ENCODE results near the gene DTD1.

DNA sequence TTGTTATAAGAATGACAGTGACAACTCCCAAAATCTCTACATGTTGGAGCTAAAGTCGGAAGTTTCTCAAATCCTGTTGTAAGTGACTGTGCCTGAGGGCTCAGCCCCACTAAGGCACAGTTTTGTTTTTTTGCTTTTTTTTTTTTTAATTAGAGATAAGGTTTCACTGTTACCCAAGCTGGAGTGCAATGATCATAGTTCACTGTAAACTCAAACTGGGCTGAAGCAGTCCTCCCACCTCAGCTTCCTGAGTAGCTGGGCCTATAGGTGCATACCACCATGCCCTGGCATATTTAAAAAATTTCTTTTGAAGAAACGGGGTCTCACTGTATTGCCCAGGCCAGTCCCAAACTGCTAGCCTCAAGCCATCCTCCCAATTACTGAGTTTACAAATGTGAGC is 96.9 kb downstream of the DTD1 start:
- TF ChIP-seq CTCF (IDR thresholded peaks at IDR 0.05; ENCODE audit: borderline replicate concordance, extremely low read depth, low read length, poor library complexity, severe bottlenecking) (no peak), EZH2 (IDR thresholded peaks at IDR 0.05; ENCODE audit: borderline replicate concordance, low read depth, low read length, severe bottlenecking) (no peak)
